ENCODE measurements around the gene CYP4V2.

The CYP4V2 gene

GRCh38 chr4:186191200-186192065, at the start of gene CYP4V2:
Gene CYP4V2, plus strand, starts transcription at chr4:186191567. Its CDS starts 257 bp downstream, at chr4:186191824.
- peak; percentile 82 for DNase-seq

DNA sequence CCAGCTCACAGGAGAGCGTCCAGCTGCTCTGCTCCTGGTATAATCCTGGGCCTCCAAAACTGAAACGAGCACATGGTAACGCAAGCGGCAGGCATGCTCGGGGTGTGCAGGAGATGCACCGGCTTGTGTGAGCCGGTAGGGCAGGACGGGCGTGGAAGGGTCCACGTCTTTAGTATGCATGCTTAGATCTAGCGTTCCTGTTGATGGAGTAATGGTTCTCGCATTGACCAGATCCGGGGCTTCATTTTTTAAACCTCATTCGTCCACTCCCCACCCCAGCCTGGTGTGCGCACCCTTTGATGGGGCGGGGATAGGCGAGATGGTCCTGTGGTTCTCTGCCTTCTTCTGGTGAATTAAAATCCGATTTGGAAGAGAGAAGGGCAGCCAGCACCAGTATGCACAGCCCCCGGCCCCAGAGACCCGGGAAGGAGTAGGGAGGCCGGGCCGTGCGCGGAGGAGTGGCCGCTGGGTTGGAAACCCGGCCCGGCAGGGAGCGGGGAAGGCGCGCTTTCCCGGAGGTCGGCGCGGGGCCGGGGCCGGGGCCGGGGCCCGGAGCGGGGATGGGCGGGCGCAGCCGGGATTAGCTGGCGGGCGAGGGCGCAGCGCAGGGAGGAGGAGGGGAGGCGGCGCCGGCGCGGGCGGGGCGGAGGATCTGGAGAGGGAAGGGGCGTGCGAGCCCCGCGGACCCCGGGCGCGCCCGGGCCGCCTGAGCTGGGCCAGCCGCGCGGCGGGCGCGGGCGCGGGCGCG, 47.0 kb upstream of the CYP4V2 start:
- DNase-seq, result peak; percentile 35

DNA sequence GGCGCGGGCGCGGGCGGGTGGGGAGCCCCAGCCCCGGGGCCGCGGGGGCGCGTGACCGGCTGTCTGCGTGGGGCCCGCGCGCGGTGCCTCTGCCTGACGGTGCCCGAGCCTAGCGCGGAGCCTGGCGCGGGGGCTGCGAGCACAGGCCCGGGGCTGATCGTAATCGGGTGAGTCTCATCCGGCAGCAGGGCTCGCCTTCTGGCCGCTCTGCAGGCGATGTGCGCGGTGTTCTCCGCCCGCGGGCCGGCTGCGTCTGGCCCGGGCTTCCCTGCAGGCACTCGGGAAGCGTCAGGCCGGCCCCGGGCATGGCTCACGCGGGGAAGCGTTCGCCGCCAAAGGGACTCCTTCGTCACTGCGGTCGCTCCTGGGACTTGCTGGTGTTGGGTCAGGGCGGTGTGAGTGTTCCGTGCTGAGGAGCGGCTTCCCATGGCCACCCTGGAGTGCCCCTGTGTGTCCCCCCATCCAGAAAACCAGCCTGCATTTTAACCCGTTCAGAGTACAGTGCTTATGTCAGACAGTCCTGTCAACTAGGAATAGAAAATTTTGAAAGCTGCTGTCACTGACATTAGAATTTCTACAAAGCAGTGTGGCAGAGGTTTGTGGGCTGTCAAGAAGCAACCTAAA, 46.3 kb upstream of the CYP4V2 start:
- peak; percentile 22 for DNase-seq

DNA sequence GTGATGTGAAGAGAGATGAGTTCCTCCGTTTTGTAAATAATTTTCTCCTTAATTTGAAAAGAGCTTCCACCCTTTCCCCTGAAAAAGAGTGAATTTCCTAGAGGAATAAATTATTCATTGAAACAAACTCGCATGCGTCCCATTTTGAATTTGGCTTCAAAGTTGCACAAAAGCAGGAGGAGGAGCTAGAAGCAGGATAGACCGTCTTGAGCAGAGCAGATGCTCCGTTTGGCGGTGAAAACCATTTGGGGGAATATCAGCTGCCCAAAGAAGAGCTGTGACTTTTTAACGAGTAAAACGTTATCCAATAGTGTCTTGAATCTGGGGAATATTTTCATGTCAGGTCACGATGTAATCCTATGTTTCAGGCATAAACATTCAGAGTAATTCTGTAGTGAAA, 44.9 kb upstream of the CYP4V2 start:
- DNase-seq, result no peak

- no peak for DNase-seq
These were observed 42.9 kb upstream of the CYP4V2 start for GRCh38 chr4:186148336-186148975.

GRCh38 chr4:186149872-186150271, 41.5 kb upstream of the CYP4V2 start:
- no peak for DNase-seq

GRCh38 chr4:186150926-186151325, 40.4 kb upstream of the CYP4V2 start:
- no peak for DNase-seq

DNA sequence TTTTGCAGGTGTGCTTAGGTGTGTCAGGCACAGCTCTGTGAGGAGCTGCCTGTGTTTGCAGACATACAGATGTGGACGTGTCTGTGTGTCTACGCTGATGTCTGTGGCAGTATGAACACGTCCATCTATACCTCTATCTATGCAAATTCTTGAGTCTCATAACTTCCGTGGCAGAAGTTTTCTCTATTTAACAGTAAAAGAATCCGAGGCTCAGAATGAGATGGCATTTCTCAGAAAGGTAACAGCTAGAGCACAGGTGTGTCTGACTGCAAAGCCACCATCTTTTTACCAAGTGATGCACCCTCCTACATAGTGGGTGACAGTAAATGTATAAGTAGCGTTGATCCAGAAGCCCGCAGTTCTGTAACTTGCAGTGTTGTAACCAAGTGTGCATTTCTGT, 39.9 kb upstream of the CYP4V2 start:
- DNase-seq, result no peak

- DNase-seq, result no peak
These were observed 33.1 kb upstream of the CYP4V2 start for GRCh38 chr4:186158021-186158813.

DNA sequence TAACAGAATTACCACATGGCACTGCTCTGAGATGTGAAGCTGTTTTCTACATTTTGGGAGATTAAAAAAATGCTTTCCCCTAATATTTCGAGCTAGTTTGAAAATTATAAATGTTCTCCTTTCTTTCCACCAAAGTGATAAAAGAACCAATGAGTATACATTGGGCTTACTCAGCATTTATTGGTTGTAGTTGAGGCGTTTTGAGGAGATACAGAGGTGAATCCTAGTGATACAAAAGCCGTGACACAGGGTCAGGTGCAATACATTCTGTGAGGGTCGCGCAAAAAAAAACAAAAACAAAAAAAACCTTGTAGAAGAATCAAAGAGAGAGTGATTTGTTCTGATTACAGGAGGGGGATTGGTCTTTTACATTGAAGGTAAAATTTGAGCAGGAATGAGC, 32.4 kb upstream of the CYP4V2 start:
- no peak for DNase-seq

GRCh38 chr4:186159613-186160012, 31.8 kb upstream of the CYP4V2 start:
- no peak for DNase-seq

DNA sequence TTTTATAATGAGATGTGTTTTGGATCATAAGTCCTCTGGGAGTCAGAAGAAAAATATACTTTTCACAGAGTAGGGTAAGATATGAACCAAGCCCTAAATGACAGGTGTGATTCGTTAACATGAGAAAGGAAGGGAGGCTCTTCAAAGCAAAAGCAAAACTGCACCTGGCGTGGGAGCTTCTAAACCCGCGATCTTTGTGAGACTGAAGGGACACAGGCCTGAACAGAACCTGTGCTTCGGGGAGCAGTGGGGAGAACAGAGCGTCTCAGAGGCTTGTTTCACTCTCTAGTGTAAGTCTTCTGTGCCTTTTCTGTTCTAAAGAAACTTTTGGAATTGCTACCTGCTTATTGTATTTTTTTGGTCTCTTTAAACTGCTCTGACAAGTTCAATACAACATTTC, 30.2 kb upstream of the CYP4V2 start:
- DNase-seq, result peak; percentile 22

DNA sequence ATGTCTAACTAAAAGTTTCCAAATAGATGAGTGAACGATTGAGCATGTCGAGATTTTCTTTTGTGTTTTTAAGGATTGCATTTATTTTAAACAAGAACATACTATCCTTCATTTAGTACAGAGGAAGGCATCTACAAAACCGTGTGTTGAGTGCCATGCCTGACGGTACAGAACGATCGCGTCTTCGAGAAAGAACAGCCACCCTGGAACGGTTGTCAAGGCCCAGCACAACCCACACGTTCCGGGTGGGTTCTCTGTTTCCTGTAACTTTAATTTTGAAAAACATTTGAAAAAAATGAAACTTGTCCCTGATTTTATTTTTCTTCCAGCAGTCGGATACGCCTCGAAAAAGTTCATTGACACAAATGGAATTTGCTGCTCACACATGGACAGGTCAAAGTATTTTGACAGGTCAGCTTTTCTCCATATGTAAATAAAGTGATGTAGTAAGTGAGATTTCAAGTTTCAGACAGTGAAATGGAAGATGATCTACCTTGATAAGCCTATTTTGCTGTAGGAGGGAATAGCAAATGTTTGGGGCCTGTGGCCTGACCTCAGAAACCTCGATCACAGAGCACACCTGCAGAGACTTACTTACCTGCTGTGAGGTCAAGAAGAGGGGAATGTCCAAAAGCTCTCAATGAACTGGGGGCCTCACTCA, 24.4 kb upstream of the CYP4V2 start:
- no peak for DNase-seq

DNA sequence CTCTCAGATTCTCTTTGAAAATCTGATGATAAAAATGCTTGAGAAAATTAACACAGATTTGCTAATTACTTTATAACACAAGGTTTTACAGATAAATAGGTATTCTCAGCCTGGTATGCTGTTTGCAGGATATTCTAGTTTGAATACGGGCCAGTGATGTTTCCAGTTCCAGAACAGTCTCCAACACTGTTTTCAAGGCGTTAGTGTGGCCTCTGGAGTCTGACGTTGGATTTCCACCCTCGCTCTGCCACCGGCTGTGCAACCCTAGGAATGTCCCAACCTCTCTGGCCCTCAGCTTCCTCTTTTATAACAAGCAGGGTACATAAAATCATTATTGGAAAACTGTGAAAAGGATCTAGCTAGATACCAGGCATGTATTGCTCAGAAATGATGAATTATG, 23.8 kb upstream of the CYP4V2 start:
- DNase-seq, result no peak

DNA sequence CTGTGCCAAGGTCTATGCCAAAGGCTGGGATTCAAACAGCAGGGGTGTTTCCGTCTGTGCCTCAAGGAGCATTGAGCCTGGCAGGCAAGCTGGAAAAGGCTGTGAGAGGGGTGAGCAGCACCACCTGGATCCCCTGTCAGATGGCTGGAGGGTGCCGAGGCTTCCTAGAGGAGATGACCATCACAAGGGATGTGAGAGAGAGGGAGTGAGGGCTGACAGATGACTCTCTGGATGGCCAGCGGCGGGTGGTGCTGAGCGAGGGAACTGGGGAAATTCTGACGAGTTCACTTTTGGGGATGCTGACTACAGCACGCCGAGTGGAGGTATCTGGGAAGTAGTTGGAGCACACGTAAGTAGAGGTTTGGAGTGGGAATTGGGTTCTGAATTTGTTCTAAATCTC, 22.6 kb upstream of the CYP4V2 start:
- DNase-seq, result no peak

DNA sequence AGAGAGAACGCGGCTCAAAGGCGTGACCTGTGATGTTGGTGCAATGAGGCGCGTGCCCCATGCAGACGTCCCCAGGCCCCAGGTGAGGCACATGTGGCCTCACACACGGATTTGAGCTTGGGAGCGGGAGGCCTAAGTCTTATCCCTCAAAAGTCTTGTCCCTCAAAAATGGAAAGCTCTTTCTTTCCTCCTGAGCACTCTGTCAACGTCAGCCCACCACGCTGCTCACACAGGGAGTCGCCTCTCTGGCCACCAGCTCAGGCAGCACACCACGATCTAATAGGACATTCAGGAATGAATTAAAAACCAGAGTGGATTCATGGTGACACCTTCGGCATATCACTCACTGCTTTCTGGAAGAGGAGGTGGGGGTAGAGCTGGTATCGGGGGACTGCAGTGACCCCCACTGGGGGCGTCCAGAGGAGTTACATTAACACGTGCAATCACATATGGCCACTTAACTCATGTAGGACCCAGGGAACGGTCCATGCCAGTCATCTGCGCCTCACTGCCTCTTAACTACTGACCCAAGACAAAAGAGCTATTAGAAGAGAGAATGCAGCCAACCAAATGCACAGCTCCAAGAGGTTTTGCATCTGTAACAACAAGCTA, 21.9 kb upstream of the CYP4V2 start:
- DNase-seq, result no peak

DNA sequence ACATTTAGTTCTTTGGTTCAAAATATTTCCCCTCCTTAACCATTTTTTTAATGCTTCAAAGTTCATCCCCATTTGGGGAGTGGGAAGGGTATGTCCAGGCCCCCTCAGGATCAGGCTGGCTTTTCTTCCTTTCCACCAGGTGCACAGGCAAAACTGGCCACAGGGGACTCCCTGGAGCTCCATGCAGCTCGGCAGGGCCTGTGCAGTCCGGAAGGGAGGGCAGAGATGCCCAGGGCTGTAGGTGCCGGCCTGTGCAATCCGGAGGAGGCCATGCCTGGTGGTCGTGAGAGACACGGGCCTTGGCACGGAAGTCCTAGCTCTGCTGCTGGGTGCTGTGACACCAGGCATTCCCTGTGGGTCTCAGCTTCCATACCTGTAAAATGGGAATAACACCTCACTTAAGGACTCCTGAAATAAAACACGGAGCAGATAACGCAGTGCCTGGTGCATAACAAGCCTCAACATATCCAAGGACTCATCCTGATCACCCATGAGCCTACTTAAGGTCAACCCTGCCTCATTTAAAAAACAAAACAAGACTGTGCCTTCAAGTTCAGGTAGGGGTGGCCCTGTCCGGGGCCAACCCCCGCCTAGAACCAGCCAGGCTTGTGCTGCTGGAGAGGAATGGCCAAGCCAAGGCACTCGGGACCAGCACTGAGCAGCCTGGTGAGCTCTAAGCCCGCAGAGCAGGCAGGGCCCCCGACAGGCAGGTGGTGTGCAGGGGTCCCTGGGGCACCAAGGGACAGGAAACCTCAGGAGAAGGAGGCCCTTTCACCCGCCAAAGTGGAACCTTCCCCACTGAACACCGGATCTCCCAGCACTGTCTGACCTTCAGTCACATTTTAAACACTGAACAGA, 21.2 kb upstream of the CYP4V2 start:
- no peak for DNase-seq

- DNase-seq, result no peak
These were observed 20.4 kb upstream of the CYP4V2 start for GRCh38 chr4:186170966-186171365.

- DNase-seq, result no peak
These were observed 18.8 kb upstream of the CYP4V2 start for GRCh38 chr4:186172546-186172945.

DNA sequence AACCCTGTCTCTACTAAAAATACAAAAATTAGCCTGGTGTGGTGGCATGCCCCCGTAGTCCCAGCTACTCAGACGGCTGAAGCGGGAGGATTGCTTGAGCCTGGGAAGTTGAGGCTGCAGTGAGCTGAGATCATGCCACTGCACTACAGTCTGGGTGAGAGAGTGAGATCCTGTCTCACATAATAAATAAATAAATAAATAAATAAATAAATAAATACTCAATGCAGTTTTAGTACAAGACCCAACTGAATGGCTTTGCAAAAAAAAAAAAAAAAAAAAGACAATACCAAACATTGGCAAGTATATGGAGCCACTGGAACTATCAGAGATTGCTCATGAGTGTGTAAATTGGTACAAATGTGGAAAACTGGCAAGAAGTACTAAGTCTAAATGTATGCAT, 3.3 kb upstream of the CYP4V2 start:
- no peak for DNase-seq

Data from NCI-H146 (cell line).